ENCODE measurements around the gene HNRNPH2.

The HNRNPH2 gene

GRCh38 chrX:101417981-101418841 lies 10.2 kb downstream of the HNRNPH2 start:
- TF ChIP-seq CTCF (IDR thresholded peaks at IDR 0.05; ENCODE audit: control insufficient read depth, extremely low read depth, insufficient read depth) = no peak
- no peak overlapping the region for H3K4me3 ChIP-seq (ENCODE audit: low read depth, low read length)
- DNase-seq (ENCODE audit: low read depth) = no peak

- no peak for DNase-seq (ENCODE audit: low read depth)
Observed at GRCh38 chrX:101419489-101419888, 11.5 kb downstream of the HNRNPH2 start.

GRCh38 chrX:101427954-101428353 lies 19.9 kb downstream of the HNRNPH2 start:
- H3K4me3 ChIP-seq (ENCODE audit: low read depth, low read length) = no peak overlapping the region
- DNase-seq (ENCODE audit: low read depth) = no peak
- TF ChIP-seq CTCF (IDR thresholded peaks at IDR 0.05; ENCODE audit: control insufficient read depth, extremely low read depth, insufficient read depth) = no peak

More at GRCh38 chrX:101419489-101419888, 11.5 kb downstream of the HNRNPH2 start:
- no peak for TF ChIP-seq CTCF (IDR thresholded peaks at IDR 0.05; ENCODE audit: control insufficient read depth, extremely low read depth, insufficient read depth)
- H3K4me3 ChIP-seq (ENCODE audit: low read depth, low read length) = no peak overlapping the region

- TF ChIP-seq CTCF (IDR thresholded peaks at IDR 0.05; ENCODE audit: control insufficient read depth, extremely low read depth, insufficient read depth) = no peak
- DNase-seq (ENCODE audit: low read depth) = no peak
- no peak overlapping the region for H3K4me3 ChIP-seq (ENCODE audit: low read depth, low read length)
Observed at GRCh38 chrX:101429934-101430333, 21.9 kb downstream of the HNRNPH2 start.

GRCh38 chrX:101430457-101431078 lies 22.5 kb downstream of the HNRNPH2 start:
- DNase-seq (ENCODE audit: low read depth) = no peak
- no peak overlapping the region for H3K4me3 ChIP-seq (ENCODE audit: low read depth, low read length)
- no peak for TF ChIP-seq CTCF (IDR thresholded peaks at IDR 0.05; ENCODE audit: control insufficient read depth, extremely low read depth, insufficient read depth)

GRCh38 chrX:101442085-101442484 lies 34.1 kb downstream of the HNRNPH2 start:
- DNase-seq (ENCODE audit: low read depth) = no peak
- TF ChIP-seq CTCF (IDR thresholded peaks at IDR 0.05; ENCODE audit: control insufficient read depth, extremely low read depth, insufficient read depth) = no peak
- no peak overlapping the region for H3K4me3 ChIP-seq (ENCODE audit: low read depth, low read length)
